HG02623 (cell line): ENCODE data around the gene GPR107.

Experiments
- ATAC-seq: cut with Tn5 transposase; IDR thresholded peaks from one replicate; pipeline ENCODE4 v1.9.1; 2021; ENCODE audit warnings: moderate library complexity; ENCODE audit not compliant: unreplicated experiment

The GPR107 gene

DNA sequence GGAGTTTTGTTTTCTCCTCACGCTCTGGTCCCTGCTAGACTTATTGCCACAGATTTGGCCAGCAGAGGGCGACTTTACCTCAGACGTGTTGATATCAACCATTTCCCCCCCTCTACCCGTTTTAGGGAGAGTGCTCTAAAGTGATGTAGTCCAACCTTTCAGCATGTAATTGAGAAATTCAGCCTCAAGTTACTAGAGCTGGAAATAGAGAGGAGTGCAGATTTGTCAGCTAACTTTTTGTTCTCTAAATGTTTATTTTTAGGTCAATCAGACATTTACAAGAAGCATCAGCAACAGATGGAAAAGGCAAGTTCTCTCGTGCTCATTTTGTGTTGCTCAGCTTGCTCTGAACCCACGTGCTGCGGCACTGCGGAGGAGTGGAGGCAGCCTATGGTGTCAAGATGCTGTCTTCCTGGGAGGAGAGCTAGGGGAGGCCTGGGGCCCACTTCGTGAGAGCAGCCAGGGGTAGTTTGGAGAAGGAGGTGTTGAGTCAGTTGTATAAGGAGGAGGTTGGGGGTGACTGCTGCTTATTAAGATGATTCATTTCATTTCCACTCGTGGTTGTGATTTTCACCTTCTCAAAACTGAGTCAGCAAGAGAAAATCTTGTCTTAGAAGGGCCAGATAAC, 53.6 kb downstream of the GPR107 start:
- ATAC-seq = no peak

DNA sequence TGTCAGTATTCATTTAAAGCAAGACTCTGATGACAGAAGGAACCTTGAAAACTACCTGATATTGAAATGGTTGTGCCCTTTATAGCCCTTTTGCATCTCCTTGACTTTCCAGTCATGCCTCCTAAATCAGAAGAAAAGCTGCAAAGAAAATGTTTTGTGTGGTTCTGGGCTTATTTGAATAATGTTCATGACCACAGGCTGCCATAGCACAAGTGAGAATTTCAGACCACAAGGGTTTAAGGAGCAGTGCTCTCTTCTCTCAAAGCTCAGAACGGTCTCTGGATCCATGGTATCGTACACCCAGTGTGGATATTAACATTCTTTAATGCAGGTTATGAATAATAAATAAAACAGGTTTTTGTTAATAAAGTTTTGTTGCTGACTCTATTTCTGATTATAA, 54.2 kb downstream of the GPR107 start:
- ATAC-seq = no peak

DNA sequence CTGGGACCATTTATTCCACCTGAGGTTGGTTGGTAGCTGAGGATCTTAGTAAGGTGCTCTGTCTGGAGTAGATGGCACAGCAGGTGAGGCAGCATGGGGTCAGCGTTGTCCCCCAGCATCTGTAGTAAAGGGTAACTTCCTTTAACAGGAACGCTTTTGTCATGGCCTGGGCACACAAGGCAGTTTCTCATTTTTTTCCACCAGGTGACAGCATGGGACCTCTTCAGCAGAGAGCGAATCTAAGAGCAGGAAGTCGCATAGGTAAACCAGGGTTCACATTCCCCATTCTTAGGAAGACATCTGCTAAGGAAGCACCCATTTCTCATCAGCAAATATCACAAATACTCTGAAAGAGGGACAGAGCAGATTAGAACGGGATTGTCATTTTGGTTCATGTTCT, 56.5 kb downstream of the GPR107 start:
- ATAC-seq = no peak

DNA sequence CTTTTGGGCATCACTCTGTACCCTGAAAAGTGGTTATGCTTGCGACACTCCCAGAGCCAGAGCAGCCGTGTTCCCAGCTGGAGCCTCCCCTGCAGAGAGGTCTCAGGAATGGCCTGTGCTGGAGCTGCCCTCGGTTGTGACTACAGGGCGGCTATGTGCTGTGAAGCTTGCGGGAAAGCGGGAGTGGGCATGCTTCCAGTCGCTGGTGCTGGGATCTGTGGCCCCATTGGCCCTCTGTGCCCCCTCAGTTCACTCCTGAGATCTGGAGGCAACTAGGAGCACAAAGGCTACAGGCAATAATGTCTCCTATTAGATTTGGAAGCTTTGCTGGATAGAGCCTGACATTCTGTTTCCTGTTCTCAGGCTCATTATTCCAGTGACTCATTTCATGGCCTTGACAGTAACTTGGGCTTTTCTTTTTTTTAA, 56.9 kb downstream of the GPR107 start:
- no peak for ATAC-seq

DNA sequence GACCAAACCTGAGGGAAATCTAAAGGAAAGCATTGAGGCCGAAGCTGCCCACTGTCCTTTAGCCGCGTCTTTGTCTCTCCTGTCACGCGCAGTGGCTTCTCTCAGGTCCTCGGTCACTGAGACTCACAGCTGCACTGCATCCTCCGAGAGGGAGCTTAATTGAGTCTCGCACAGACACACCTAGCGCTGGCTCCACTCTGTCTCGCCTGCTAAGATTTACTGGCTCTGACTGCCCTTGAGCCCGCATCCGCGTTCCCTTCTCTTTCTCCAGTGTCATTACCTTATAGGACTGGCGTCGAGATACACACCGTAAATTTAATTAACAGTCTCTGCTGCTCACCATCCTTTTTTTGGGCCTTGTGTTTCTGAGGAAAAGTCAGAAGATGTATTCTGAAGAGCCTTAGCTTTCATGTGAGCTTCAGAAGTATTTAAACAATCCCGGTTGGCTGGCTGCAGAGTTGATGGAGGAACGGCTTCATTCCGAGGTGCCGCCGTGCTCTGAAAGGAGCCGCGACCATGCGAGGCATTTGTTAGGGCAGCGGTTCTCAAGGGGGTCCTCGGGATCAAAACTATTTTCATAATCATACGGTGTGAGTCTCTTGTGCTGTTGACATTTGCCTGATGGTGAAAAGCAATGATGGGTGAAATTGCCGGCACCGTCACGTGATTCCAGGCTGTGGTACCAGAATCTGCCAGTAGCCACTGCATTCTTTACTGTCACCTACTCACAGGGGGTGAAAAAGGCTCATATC, 58.3 kb downstream of the GPR107 start:
- no peak for ATAC-seq

DNA sequence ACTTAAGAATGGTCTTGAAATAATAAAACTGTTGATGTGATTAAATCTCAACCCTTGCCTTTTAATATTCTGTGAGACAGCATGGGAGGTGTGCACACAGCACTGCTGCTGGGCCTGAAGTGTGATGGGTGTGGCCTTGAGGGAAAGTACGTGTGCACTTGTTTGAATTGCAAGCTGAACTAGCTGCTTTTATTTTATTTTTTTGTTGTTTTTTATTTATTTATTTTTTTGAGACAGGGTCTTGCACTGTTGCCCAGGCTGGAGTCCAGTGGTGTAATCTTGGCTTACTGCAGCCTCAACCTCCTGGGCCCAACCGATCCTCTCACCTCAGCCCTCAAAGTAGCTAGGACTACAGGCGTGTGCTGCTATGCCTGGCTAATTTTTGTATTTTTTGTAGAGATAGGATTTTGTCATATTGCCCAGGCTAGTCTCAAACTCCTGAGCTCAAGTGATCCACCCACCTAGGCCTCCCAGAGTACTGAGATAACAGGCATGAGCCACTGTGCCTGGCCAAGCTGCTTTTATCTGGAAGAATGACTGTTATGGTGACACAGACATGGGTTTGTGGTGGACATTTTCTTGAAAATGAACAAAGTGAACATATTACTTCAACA, 58.9 kb downstream of the GPR107 start:
- no peak for ATAC-seq

DNA sequence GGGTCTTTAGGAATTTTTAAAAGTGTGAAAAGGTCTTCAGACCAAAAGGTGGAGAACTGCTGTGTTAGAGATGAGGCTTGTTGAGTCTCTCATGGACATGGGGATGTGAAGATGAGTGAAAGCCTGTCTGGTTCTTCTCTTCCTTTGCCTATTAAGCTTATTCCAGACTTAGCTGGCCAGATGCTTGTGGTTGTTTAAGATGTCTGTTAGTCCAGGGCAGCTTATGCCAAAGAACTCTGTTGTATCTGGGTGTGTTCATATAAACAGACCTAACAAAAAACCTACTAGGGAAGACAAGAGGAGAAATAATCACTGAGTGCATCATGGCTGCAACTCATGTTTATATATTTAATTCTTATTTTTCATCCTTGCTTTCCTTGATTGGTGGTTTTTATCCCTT, 61.0 kb downstream of the GPR107 start:
- no peak for ATAC-seq

DNA sequence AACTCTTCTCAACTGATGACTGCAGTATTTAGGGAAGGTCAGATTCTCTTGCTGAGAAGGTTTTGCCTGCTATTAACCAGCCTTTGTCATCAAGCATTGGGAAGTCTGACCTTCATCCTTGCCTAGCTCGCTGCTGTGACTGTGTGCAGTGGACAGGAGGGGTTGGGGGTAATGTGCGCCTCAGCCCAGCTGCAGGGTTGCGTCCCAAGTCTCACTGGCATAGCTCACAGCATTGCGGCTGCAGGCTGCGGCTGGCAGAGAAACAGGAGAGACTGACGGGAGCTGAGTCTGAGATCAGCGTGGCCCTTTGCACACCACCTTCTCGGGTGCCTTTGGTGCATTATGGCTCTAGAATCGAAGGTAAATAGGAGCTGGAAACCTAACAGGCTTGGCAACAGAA, 62.6 kb downstream of the GPR107 start:
- no peak for ATAC-seq

DNA sequence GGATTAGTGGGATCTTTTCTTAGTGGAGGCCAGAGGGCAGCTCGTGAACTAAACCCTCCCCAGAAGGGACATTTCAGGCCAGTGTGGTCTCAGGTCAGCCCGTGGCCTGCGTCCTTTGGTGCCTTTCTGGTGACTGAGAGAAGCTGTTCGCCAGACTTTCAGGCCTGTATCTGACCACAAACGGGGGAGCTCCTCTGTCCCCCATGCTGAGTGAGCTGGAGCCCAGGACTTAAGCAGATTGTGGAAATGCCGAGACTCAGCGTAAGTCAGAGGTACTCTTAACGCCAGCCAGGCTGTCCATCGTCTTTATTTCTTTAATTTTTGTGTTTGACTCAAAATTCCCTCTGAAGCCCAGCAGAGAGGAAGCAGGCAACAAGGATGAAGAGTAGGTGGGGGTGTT, 63.7 kb downstream of the GPR107 start:
- ATAC-seq = no peak

DNA sequence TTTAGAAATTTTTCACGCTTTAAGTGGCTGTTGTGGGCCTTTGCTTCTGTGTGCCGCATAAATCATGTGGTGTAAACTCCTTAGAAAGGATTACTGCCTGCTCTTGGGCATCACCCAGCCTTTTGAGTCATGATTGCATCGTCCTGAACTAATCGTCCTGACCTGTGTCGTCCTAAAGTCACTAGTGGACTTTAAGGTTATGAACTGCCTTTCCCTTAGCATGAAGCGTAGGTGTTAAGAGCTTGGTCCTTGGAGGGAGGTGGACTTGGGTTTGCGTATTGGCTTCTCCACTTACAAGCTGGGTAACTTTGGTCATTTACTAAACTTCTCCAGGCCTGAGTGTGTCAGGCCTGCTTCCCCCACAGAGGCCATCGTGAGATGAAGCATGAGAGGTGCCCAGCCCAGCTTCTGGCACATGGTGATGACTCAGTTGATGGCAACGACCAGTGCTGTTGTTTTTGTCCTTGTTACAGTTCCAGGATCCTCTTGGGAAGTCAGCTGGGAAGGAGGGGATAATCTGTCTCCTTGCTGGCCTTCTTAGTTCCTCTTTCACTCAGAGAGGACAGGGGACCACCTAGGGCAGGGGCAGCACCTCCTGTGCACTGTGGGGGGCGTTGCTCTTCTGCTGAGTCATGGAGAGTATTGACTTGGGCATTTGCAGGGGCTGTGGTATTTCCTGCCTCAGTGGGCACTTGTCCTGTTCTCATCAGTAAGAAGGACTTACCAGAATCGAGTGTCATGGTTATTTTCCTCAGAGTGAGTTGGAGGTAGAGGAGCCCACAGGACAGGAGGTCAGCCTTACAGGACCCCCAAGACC, 64.3 kb downstream of the GPR107 start:
- ATAC-seq = no peak

DNA sequence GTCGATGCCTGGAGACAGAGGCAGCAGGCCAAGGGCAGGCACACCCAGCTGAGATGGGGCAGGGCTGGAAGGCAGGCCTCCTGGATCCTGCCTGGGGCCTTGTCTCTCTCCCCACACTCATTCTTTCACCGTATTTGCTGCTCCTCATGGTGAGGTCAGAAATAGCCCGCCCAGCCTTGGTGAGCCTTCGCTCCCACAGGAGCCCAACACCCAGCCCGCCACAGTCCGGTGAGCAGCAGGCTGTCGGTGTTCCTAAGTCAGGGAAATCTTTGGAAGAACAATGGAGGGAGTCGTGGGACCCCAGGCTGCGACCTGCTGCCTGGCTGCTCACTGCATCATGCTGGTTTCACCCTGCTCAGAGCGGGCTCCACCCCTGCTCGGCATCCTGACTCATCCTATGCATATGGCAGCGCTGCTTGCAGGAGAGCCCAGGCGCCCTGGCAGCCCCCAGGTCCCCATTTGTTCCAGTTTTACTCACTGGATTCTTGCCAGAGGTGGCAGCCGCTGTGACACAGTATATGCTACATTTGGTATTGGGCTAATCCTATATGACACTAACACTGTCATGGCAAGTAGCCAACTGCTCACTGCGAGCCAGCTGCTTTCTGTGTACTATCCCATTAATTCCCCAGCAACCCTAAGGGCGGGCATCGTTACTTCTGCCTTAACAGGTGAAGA, 65.3 kb downstream of the GPR107 start:
- ATAC-seq = no peak

DNA sequence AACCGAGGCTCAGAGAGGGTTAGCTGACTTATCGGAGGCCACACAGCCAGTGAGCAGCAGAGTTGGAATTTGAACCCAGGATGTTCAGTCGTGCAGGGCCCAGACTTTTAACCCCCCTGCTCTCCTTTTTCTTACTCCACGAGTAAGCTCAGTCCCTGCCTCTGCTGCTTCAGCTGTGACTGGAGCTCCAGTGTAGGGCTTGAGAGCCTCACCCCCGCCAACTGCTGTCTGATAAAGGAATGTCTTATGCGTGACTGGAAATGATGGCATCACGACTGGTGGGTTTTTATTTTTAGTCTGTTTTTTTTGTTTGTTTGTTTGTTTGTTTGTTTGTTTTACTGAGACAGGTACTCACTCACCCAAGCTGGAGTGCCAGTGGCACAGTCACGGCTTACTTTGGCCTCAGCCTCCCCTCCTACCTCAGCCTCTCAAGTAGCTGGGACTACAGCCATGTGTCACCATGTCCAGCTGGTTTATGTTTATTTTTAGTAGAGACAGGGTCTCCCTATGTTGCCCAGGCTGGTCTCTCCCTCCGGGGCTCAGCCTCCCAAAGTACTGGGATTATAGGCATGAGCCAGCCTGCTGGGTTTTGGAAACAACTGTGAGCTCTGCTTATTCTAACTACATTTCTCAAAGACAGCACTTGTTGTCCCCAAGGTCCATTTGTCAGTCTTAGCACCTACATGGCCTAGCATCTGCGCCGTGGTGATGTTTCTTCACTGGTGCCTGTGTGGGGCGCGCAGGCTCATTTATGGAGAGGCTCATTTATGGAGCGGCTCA, 66.0 kb downstream of the GPR107 start:
- ATAC-seq = no peak

DNA sequence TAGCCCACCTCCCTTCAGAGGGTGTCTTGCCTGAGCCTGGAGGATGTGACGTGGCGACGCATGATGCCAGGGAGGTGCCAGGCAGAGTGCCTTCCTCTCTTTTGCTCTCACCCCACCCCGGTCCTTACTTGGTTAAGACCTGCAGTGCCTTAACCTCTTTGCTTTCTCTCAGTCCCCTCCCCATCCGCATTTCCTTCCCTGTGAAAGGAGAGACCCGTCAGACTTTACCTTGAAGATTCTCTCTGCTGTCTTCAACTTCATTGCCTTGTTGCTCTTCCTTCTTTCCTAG, 66.5 kb downstream of the GPR107 start:
- ATAC-seq = no peak

DNA sequence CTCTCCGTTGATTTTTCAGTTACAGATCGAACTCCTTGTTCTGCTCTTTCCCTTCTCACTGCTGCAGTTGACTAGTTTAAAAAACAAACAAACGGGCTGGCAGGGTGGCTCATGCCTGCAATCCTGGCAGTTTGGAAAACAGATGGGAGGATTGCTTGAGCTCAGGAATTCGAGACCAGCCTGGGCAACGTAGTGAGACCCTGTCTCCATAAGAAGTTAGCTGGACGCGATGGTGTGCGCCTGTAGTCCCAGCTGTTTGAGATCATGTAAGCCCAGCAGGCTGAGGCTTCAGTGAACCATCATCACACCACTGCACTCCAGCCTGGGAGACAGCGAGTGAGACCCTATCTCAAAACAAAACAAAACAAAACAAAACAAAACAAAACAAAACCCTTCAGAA, 67.1 kb downstream of the GPR107 start:
- ATAC-seq = no peak

DNA sequence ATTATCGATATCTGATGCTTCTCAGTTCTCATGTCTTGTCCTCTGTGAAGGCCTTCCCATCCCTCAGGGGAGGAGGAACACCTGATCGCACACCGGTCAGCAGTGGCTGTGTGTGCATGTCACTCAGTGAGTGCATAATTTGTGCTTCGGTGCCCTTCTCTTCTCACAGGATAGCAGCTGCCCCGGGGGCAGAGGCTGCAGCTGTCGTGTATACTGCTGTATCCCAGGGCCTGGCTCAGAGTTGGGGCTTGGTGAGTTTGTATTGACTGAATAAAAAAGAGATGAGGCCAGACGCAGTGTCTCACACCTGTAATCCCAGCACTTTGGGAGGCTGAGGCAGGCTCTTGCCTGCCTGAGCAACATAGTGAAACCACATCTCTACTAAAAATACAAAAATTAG, 68.8 kb downstream of the GPR107 start:
- no peak for ATAC-seq

DNA sequence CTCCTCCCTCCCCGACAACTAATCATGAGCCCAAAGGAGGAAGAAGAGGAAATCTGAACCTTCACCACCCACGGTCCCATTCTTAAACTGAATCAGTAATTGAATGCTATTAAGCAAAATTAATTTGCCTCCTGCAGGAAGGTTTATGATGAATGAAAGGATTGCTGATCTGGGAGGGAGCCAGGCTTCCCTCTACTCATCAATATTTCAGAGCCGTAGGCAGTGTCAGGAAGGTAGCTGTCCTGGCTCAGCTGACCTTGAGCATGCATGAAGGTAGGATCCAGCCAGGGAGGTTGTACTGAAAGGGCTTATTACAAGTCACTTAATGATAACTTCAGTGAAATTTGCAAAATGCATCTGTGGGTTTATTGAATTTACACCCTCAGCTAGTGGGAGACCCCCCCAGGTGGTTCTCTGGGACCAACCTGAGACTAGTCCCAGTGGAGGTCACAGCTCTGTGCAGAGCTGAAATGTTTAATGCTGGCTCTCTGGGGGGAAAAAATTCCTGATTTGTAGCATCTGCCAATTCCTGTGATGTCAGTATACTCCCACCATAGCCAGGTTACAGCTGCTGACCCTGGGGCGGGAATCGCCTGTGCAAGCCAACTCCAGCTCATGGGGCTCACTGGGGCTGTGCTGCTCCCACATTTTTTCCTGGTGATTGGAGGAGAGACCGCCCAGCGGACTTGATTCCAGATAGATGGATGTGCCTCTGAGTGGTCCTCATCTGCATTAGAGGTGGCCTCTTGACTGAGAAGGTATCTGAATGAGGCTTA, 70.6 kb downstream of the GPR107 start:
- ATAC-seq = no peak

DNA sequence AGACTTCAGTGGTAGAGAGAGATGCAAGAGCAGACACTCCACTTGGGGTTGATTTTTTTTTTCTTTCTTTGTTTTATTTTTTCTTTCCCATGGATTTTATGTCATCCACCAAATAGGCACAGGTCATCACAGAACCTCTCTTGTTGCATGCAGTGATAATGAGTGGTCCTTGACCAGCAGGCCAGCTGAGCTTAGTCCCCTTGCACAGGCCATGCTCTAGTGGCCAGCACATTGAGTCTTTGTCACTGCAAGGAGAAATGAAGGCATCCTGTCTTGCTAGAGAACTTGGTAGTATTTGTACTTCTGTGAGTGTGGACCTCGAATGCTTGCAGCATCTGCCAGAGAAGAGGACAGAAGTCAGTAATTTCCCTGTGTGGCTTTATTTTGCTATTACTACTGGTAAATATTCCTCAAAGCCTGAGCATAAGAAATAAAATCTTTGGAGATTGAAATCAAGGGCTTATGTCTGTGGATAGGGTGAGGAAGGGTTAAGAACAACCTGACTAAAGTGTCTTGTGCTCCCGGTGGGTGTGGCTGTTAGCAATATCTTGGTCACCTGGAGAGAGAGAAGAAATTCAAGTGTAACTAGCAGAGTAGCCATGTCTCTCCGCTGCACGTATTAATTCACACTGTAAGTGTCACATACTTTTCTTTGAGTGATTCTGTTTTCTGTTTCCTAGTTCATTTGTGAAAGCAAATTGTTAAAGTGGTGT, 73.2 kb downstream of the GPR107 start:
- no peak for ATAC-seq

DNA sequence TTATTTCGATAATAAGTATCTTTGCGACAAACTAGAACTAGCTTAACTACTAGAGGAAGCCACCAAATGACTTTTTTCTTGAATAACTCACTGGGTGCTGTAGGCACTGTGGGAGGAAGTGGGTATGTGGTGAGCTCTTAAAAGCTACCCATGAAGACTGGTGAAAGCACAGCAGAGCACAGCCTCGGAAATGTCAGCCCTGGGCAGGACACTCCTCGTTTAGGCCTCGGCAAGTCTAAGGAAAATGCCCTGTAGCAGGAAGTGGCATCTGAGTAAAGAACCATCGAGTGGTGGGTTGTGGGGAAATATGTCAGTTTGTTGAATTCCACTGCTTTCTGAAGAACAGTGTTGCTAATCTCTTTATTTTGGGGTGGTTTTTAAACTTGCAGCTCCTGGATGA, 74.5 kb downstream of the GPR107 start:
- ATAC-seq = no peak
